ENCODE results near the gene HPS3. TPM values are rescaled to one million over a fixed set of nuclear protein-coding genes. Genes with fewer than 3 reads are reported as not detected.

Gene HPS3
- polyA plus RNA-seq, 1 experiment = 28.1 TPM

- ChIA-PET CTCF (no interaction called here), POLR2A (no interaction called here)
- Histone ChIP-seq H3K27ac (ENCODE audit: low read depth, low read length) (no peak overlapping the region), H3K27me3 (ENCODE audit: control insufficient read depth, insufficient read depth, low read length) (no peaks in the 10 kb centered on the region), H3K9me3 (ENCODE audit: control insufficient read depth, insufficient read depth, low read length) (no peaks in the 10 kb centered on the region), H3K4me3 (ENCODE audit: low read depth, low read length) (no peak overlapping the region)
- TF ChIP-seq CTCF (IDR thresholded peaks at IDR 0.05; ENCODE audit: low read depth, low read length) = no peak
- no peak for DNase-seq (ENCODE audit: low read depth, low spot score)
These were observed 69.2 kb downstream of the HPS3 start for GRCh38 chr3:149198611-149199010.

DNA sequence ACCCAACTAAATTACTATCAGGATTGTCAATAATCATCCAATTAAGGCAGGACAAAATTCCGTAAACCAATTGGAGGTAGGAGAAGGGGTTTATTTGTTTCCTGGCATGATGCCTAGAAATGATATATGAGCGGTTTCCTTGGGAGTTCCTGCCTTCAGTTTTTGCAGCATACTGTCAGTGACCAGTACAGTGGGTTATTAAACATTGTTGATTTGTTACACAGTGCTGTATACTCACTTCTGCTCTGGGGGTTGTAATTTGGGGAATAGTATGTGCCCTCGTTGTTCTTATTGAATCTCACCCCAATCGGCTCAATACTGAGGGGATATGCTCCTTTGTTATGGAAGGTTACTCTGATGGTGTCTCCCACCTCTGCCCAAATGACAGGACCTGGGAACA is 70.0 kb downstream of the HPS3 start:
- no peaks in the 10 kb centered on the region for H3K27me3 ChIP-seq (ENCODE audit: control insufficient read depth, insufficient read depth, low read length)
- ChIA-PET CTCF (no interaction called here), POLR2A (no interaction called here)
- DNase-seq (ENCODE audit: low read depth, low spot score) = no peak
- no peak overlapping the region for H3K27ac ChIP-seq (ENCODE audit: low read depth, low read length)
- H3K9me3 ChIP-seq (ENCODE audit: control insufficient read depth, insufficient read depth, low read length) = no peaks in the 10 kb centered on the region
- no peak overlapping the region for H3K4me3 ChIP-seq (ENCODE audit: low read depth, low read length)
- TF ChIP-seq CTCF (IDR thresholded peaks at IDR 0.05; ENCODE audit: low read depth, low read length) = no peak

DNA sequence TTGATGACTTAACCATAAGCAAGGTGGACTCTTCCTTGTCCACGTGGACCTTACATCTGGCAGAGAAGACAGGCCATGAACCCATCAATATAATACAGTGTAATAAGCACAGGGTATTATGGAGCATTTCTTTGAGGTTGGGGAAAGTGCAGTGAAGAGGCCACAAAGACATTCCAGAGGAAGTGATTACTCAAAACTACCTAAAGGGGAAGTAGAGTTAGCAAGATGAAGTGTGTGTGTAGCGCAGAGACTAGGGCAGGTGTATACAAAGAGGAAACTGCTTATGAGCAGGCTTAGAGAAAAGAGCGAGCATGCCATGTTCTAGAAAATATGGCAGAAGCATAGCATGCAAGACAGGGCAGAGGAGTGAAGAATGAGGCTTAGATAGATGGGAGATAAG is 74.3 kb downstream of the HPS3 start:
- no peak overlapping the region for H3K27ac ChIP-seq (ENCODE audit: low read depth, low read length)
- no peak for DNase-seq (ENCODE audit: low read depth, low spot score)
- no peak overlapping the region for H3K4me3 ChIP-seq (ENCODE audit: low read depth, low read length)
- POLR2A ChIA-PET = no interaction called here
- TF ChIP-seq CTCF (IDR thresholded peaks at IDR 0.05; ENCODE audit: low read depth, low read length) = no peak
- no peaks in the 10 kb centered on the region for H3K9me3 ChIP-seq (ENCODE audit: control insufficient read depth, insufficient read depth, low read length)
- CTCF ChIA-PET = no interaction called here
- H3K27me3 ChIP-seq (ENCODE audit: control insufficient read depth, insufficient read depth, low read length) = no peaks in the 10 kb centered on the region

DNA sequence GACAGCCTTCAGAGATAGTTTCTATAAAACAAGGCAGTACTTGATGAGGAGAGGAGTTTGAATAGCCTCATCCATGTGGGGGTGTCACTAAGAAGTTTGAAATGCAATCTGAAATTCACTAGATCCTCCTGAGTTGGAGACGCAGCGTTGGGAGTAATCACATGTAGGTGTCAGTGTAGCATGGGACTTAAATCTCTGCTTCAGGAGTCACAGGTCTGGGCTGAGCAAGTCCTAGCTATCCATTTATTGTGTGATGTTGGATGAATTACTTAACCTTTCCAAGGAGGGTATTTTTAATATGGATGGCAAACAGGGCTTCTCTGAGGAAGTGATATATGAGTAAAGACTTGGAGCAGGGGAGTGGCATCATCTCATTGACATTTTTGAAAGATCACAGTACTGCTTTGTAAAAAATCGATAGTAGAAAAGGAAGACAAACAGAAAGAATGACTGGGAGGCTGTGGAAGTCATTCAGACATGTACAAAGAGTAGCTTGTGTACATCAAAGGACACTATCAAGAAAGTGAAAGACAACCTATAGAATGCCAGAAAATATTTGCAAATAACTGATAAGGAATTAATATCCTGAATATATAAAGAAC is 75.1 kb downstream of the HPS3 start:
- Histone ChIP-seq H3K27me3 (ENCODE audit: control insufficient read depth, insufficient read depth, low read length) (no peaks in the 10 kb centered on the region), H3K4me3 (ENCODE audit: low read depth, low read length) (no peak overlapping the region), H3K9me3 (ENCODE audit: control insufficient read depth, insufficient read depth, low read length) (no peaks in the 10 kb centered on the region), H3K27ac (ENCODE audit: low read depth, low read length) (no peak overlapping the region)
- ChIA-PET CTCF (interaction anchor here (1.7 kb wide), 1 partner anchor 249 kb away, joined by 4 read pairs; no protein-coding TSS in a partner anchor), POLR2A (no interaction called here)
- TF ChIP-seq CTCF (IDR thresholded peaks at IDR 0.05; ENCODE audit: low read depth, low read length) = no peak
- DNase-seq (ENCODE audit: low read depth, low spot score) = no peak

DNA sequence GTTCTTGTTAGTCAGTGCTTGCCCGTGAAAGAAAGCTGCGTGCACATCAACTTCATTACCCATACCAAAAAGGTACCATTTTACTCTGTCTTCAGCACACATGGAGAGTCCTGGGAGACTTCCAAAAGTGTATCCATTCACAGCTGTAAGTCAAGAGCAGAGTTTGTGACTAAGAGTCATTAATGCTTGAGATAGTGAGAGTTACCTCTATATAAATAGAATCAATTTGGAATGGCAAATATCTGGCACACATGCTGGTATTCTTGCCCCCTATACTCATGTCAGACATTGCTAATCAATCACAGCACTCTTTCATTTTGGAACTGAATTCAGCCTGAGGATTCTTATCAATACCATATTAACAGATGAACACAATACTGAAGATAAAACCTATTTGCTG is 78.0 kb downstream of the HPS3 start:
- Histone ChIP-seq H3K27ac (ENCODE audit: low read depth, low read length) (no peak overlapping the region), H3K9me3 (ENCODE audit: control insufficient read depth, insufficient read depth, low read length) (no peaks in the 10 kb centered on the region), H3K27me3 (ENCODE audit: control insufficient read depth, insufficient read depth, low read length) (no peaks in the 10 kb centered on the region), H3K4me3 (ENCODE audit: low read depth, low read length) (no peak overlapping the region)
- TF ChIP-seq CTCF (IDR thresholded peaks at IDR 0.05; ENCODE audit: low read depth, low read length) = no peak
- ChIA-PET CTCF (no interaction called here), POLR2A (no interaction called here)
- no peak for DNase-seq (ENCODE audit: low read depth, low spot score)

All from AG04450 (cell line).